VCaP (cell line): ENCODE data around the gene DDI1.

Source experiments
- H3K27ac ChIP-seq: fragments of 450-650 bp; 2 replicates; pipeline ENCODE4 v1.5.1; 2017
- TF ChIP-seq, protein P1 (sequence below): fragments of 450-650 bp; conservative IDR thresholded peaks from 2 replicates; pipeline ENCODE4 v1.5.1; 2017; ENCODE audit warnings: mild to moderate bottlenecking, moderate library complexity

DDI1 gene

DNA sequence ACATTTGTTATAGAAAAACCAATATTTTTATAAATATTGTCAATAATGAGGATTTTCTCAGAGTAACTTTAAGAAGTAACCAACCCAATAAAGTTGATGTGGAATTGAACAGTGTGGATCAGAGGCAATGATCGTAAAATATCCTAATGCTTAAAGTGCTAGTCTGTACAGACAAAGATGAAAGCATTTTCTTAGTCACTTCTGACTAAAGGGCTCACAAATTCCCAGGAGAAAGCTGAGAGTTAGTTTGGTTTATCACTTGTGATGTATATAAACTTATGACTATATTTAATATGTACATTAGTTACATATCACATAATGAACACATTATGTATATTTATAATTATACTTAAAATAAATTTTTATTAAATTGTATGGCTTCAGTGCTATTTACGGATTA lies 25.4 kb upstream of the DDI1 start:
- TF ChIP-seq, protein P1, sequence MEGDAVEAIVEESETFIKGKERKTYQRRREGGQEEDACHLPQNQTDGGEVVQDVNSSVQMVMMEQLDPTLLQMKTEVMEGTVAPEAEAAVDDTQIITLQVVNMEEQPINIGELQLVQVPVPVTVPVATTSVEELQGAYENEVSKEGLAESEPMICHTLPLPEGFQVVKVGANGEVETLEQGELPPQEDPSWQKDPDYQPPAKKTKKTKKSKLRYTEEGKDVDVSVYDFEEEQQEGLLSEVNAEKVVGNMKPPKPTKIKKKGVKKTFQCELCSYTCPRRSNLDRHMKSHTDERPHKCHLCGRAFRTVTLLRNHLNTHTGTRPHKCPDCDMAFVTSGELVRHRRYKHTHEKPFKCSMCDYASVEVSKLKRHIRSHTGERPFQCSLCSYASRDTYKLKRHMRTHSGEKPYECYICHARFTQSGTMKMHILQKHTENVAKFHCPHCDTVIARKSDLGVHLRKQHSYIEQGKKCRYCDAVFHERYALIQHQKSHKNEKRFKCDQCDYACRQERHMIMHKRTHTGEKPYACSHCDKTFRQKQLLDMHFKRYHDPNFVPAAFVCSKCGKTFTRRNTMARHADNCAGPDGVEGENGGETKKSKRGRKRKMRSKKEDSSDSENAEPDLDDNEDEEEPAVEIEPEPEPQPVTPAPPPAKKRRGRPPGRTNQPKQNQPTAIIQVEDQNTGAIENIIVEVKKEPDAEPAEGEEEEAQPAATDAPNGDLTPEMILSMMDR: no peak
- H3K27ac ChIP-seq: no peak overlapping the region

DNA sequence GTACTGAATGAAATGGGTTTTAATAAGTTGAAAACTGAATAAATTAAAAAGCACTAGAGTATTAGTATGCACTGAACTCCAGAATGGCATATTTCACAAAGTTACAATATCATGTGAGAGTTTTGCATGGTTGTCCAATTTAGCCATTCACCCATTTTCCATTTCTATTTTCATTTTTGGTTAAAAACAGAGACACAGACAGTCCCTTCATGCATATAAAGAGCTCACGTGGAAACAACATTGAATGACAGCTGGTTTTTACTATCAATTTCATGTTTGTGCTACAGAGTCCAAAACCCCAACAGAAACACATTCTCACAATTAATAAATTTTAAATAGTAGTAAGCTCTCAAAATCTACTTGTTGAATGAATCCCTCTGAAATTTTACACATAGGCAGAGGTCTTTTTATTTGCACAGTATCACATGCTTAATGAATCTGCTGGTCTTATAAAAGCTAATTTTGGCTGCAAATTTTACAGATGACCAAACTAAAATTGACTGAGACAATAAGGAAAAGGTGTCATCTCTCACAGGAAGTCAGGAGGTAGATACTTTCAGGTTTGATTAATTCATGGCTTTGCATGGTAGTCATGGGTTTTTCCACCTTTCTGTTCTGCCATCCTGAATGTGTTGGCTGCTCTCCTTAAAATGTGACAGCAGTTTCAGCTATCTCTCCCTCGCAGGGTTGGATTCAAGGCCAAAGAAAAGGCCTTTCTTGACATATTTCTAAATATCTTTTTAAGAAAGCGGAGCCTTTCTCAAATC lies 20.6 kb upstream of the DDI1 start:
- TF ChIP-seq, protein P1: no peak
- no peak overlapping the region for H3K27ac ChIP-seq

DNA sequence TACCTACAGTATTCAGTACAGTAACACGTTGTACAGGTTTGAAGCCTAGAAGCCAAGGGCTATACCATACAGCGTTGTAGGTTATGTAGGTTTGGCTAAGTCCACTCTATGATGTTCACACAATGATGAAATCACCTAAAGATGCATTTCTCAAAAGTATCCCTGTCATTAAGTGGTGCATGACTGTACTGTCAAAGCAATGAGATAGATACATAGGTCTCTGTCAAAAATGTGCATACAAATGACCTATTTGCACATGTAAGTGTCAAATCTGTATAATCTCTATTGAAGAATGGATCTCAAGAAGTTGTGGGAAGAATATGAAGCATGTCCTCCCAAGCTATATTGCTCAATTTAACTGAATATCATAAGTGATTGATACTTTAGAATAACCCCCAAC lies 11.9 kb upstream of the DDI1 start:
- TF ChIP-seq, protein P1: no peak
- no peak overlapping the region for H3K27ac ChIP-seq

DNA sequence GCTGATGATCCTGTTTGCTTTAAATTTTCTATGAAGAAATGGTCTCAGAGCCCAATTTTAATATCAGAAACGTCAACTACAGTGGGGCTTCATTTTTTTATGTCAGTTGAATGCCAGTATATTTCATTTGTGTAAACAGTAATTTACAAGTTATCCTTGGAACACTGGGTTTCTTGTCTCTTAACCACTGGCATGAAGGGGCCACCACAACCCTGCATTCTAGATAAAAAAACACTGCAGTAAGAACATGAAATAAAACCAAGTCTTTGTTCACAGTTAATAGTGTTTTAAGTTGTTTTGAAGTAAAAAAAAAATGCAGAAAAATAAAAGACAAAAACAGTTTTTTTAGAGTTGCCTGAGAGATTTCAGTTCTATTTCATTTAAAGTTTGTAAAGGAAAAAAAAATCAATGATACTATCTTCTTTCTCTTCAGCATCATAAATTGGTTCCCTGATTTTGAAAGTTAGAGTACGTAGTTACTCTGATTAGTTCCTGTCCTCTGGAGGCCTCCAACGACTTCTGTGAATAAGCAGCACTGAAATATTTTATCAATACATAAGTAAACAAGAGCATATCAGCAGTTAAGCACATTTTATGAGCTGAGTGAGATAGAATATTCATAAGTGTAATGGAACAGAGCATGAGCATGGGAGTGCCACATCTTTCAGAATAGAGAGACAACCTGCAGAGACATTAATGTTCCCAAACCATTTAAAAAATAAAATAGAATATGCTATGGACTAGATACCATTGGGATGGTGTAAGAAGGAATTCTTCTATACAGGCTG lies 7.8 kb upstream of the DDI1 start:
- TF ChIP-seq, protein P1: no peak
- H3K27ac ChIP-seq: no peak overlapping the region

DNA sequence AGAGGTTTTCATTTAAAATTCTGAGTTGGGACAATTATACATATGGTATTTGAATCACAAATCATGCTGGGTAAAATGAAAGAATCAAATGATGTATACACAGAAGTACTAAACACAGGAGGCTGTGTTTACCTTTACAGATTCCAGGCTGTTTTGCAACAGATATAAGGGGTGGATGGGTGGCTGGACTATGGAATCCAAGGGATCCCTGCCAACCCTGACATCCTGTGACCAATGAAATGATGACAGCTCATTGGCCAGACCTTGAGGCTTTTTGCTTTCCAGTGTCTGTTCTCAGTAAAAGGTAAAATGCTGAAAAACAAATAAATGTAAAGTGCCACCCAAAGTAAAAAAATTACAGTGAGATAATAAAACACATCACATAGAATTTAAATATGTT lies 3.3 kb upstream of the DDI1 start:
- no peak overlapping the region for H3K27ac ChIP-seq
- TF ChIP-seq, protein P1: no peak

DNA sequence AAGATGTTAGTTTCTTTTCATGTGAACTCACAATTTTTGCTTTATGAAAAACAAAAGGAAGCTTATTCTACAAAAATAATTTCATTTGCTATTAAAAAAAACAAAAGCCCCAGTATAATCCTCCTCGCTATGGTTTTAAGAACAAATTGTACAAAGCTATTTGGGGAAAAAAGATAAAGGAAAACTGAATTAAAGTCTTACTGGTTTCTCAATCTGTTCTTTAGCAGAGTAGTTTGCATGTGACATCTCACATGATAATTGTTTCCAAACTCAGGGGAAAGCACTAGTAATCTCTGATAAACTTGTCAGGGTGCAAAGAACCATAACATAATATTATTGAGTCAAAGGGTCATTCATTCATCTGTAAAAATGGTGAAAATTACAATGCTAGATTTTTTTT lies 2.9 kb upstream of the DDI1 start:
- no peak overlapping the region for H3K27ac ChIP-seq
- TF ChIP-seq, protein P1: no peak

DNA sequence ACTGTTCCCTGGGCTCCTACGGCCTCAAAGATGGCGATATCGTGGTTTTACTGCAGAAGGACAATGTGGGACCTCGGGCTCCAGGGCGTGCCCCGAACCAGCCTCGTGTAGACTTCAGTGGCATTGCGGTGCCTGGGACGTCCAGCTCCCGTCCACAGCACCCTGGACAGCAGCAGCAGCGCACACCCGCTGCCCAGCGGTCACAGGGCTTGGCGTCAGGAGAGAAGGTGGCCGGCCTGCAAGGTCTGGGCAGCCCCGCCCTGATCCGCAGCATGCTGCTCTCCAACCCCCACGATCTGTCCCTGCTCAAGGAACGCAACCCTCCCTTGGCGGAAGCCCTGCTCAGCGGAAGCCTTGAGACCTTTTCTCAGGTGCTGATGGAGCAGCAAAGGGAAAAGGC lies 555 bp downstream of the DDI1 start:
- TF ChIP-seq, protein P1: no peak
- no peak overlapping the region for H3K27ac ChIP-seq
